DOHH2 (cell line): ENCODE data around the gene GSTA2.
"Not testable (repeated sequence)": the region's sequence is repeated elsewhere in the genome, so short reads cannot be mapped to it uniquely, and the experiment has no call there.

Source experiments
- H3F3A ChIP-seq: fragments of 200-600 bp; sonication (generic), shearing (Covaris generic); 2 replicates; pipeline ENCODE4 v1.6.0; 2016; ENCODE audit warnings: antibody characterized with exemption, mild to moderate bottlenecking; ENCODE audit not compliant: control insufficient read depth, insufficient read depth
- H3K27ac ChIP-seq: fragments of 200-600 bp; sonication (generic); 2 replicates; pipeline ENCODE4 v1.5.1; 2014; ENCODE audit warnings: low read depth, mild to moderate bottlenecking, low read length, moderate library complexity
- H3K27me3 ChIP-seq: fragments of 200-600 bp; sonication (generic); 2 replicates; pipeline ENCODE4 v1.6.1; 2014; ENCODE audit warnings: mild to moderate bottlenecking, low read length, mixed read lengths; ENCODE audit not compliant: control insufficient read depth
- H3K36me3 ChIP-seq: fragments of 200-600 bp; sonication (generic); 2 replicates; pipeline ENCODE4 v1.6.1; 2014; ENCODE audit warnings: mild to moderate bottlenecking, low read length, moderate library complexity, mixed read lengths; ENCODE audit not compliant: control insufficient read depth
- H3K4me1 ChIP-seq: fragments of 200-600 bp; sonication (generic); 2 replicates; pipeline ENCODE4 v1.6.1; 2014; ENCODE audit warnings: mild to moderate bottlenecking, low read length, mixed read lengths; ENCODE audit not compliant: control insufficient read depth
- H3K4me2 ChIP-seq: fragments of 200-600 bp; sonication (generic); 2 replicates; pipeline ENCODE4 v1.6.0; 2014; ENCODE audit warnings: mild to moderate bottlenecking, low read length, moderate library complexity
- H3K4me3 ChIP-seq: fragments of 200-600 bp; sonication (generic); 2 replicates; pipeline ENCODE4 v1.5.1; 2014; ENCODE audit warnings: mild to moderate bottlenecking, low read length, mixed read lengths
- H3K79me2 ChIP-seq: fragments of 200-600 bp; sonication (generic); 2 replicates; pipeline ENCODE4 v1.6.1; 2014; ENCODE audit warnings: mild to moderate bottlenecking, low read length, mixed read lengths; ENCODE audit not compliant: control insufficient read depth
- H3K9me2 ChIP-seq: fragments of 200-600 bp; sonication (generic); replicated peaks from 2 replicates; pipeline ENCODE4 v1.6.1; 2014; ENCODE audit warnings: mild to moderate bottlenecking, low read length, mixed read lengths; ENCODE audit not compliant: control insufficient read depth
- H3K9me3 ChIP-seq: fragments of 200-600 bp; sonication (generic); 2 replicates; pipeline ENCODE4 v1.6.1; 2014; ENCODE audit warnings: antibody characterized with exemption, low read length, mixed read lengths; ENCODE audit not compliant: control insufficient read depth, insufficient read depth
- H4K20me1 ChIP-seq: fragments of 200-600 bp; sonication (generic); 2 replicates; pipeline ENCODE4 v1.6.0; 2014; ENCODE audit warnings: low read depth, mild to moderate bottlenecking, antibody characterized with exemption, low read length, moderate library complexity; ENCODE audit not compliant: control insufficient read depth, insufficient read depth
- CTCF ChIP-seq: fragments of 200-600 bp; sonication (generic); IDR thresholded peaks from one replicate; pipeline ENCODE4 v1.5.1; 2014; ENCODE audit warnings: antibody characterized with exemption, mild to moderate bottlenecking, low read depth, low read length; ENCODE audit not compliant: poor library complexity, severe bottlenecking
- EZH2phosphoT487 ChIP-seq: fragments of 200-600 bp; sonication (generic); IDR thresholded peaks from 2 replicates; pipeline ENCODE4 v1.6.1; 2017; ENCODE audit warnings: borderline replicate concordance, mild to moderate bottlenecking, antibody characterized with exemption, low read length, moderate library complexity, mixed read lengths

GSTA2 gene

GRCh38 chr6:52752310-52752709 lies 11.0 kb downstream of the GSTA2 start:
- no peak for TF ChIP-seq CTCF
- TF ChIP-seq EZH2phosphoT487: no peak

GRCh38 chr6:52749556-52750152 lies 13.6 kb downstream of the GSTA2 start:
- Histone ChIP-seq H3K9me2 (no peaks in the 10 kb centered on the region), H3K9me3 (no peaks in the 10 kb centered on the region), H3K79me2 (no peaks in the 10 kb centered on the region), H3K4me3 (no peak overlapping the region), H3K4me1 (no peaks in the 10 kb centered on the region), H4K20me1 (no peaks in the 10 kb centered on the region), H3F3A (no peaks in the 10 kb centered on the region), H3K36me3 (no peaks in the 10 kb centered on the region), H3K4me2 (no peak overlapping the region), H3K27ac (no peak overlapping the region), H3K27me3 (no peaks in the 10 kb centered on the region)
- TF ChIP-seq EZH2phosphoT487: no peak
- TF ChIP-seq CTCF: no peak

More at GRCh38 chr6:52752310-52752709, 11.0 kb downstream of the GSTA2 start:
- Histone ChIP-seq H3K4me2 (no peak overlapping the region), H3K4me1 (no peaks in the 10 kb centered on the region), H3K9me2 (no peaks in the 10 kb centered on the region), H3K27ac (no peak overlapping the region), H3K4me3 (no peak overlapping the region), H3K27me3 (no peaks in the 10 kb centered on the region), H3K36me3 (no peaks in the 10 kb centered on the region), H3F3A (no peaks in the 10 kb centered on the region), H3K9me3 (no peaks in the 10 kb centered on the region), H3K79me2 (no peaks in the 10 kb centered on the region), H4K20me1 (no peaks in the 10 kb centered on the region)

GRCh38 chr6:52747301-52747700 lies 16.0 kb downstream of the GSTA2 start:
- H3K79me2 ChIP-seq, H3F3A ChIP-seq, H3K27me3 ChIP-seq, H3K4me1 ChIP-seq, H3K4me2 ChIP-seq, H3K36me3 ChIP-seq, H3K4me3 ChIP-seq, H3K9me2 ChIP-seq, H3K27ac ChIP-seq, H4K20me1 ChIP-seq, H3K9me3 ChIP-seq: not testable (repeated sequence)

GRCh38 chr6:52746213-52746612 lies 17.1 kb downstream of the GSTA2 start:
- Histone ChIP-seq H3K9me3 (no peaks in the 10 kb centered on the region), H3K4me3 (no peak overlapping the region), H3K79me2 (no peaks in the 10 kb centered on the region), H3K36me3 (no peaks in the 10 kb centered on the region), H3K27ac (no peak overlapping the region), H3K9me2 (no peaks in the 10 kb centered on the region), H3K4me2 (no peak overlapping the region), H3K27me3 (0 out of 2 replicates have a peak, but pooled peaks cover 6% of the 10 kb centered on the region), H4K20me1 (no peaks in the 10 kb centered on the region), H3F3A (no peaks in the 10 kb centered on the region), H3K4me1 (no peaks in the 10 kb centered on the region)
- TF ChIP-seq CTCF: no peak
- no peak for TF ChIP-seq EZH2phosphoT487
